A172 (cell line): ENCODE results near the gene HNF1A. TPM values are rescaled to one million over a fixed set of nuclear protein-coding genes. Genes with fewer than 3 reads are reported as not detected.
A peak's percentile ranks its signal among the peaks of the same experiment; 100 is the strongest.

Source experiments
- DNase-seq: peaks from one replicate; pipeline ENCODE4 v3.0.0-alpha.2; 2015; ENCODE audit warnings: low spot score
- total RNA-seq: library from RNA; depleted of rRNA; stranded (reverse); fragments of >200 nt; shearing (Covaris generic); gene quantifications from 2 replicates; pipeline ENCODE4 v1.2.3, GENCODE V29; 2014

Gene HNF1A
- total RNA-seq, 1 experiment from 2014 or later = not detected

- no peak for DNase-seq
Observed at GRCh38 chr12:120988658-120989057, 10.3 kb downstream of the HNF1A start.

- DNase-seq = no peak
Observed at GRCh38 chr12:120989687-120990086, 11.3 kb downstream of the HNF1A start.

GRCh38 chr12:120990487-120991055, 12.2 kb downstream of the HNF1A start:
- no peak for DNase-seq

GRCh38 chr12:120991965-120992364, 13.6 kb downstream of the HNF1A start:
- no peak for DNase-seq

- DNase-seq = no peak
Observed at GRCh38 chr12:120992989-120993388, 14.6 kb downstream of the HNF1A start.

- no peak for DNase-seq
Observed at GRCh38 chr12:120993496-120993895, 15.2 kb downstream of the HNF1A start.

- no peak for DNase-seq
Observed at GRCh38 chr12:120994059-120994458, 15.7 kb downstream of the HNF1A start.

- peak; percentile 2 for DNase-seq
Observed at GRCh38 chr12:120994589-120995337, 16.4 kb downstream of the HNF1A start.

- DNase-seq = no peak
Observed at GRCh38 chr12:120996133-120996746, 17.9 kb downstream of the HNF1A start.

GRCh38 chr12:120997448-120997847, 19.1 kb downstream of the HNF1A start:
- DNase-seq = no peak

- DNase-seq = no peak
Observed at GRCh38 chr12:120998435-120998834, 20.1 kb downstream of the HNF1A start.

- DNase-seq = no peak
Observed at GRCh38 chr12:120999191-121000120, 21.1 kb downstream of the HNF1A start.

GRCh38 chr12:121000530-121000929, 22.2 kb downstream of the HNF1A start:
- no peak for DNase-seq

- no peak for DNase-seq
Observed at GRCh38 chr12:121001060-121001459, 22.7 kb downstream of the HNF1A start.

- DNase-seq = no peak
Observed at GRCh38 chr12:121001841-121002483, 23.6 kb downstream of the HNF1A start.

- no peak for DNase-seq
Observed at GRCh38 chr12:121003650-121004049, 25.3 kb downstream of the HNF1A start.

- no peak for DNase-seq
Observed at GRCh38 chr12:121004253-121004815, 26.0 kb downstream of the HNF1A start.

- peak; percentile 44 for DNase-seq
Observed at GRCh38 chr12:121005346-121005815, 27.0 kb downstream of the HNF1A start.

- no peak for DNase-seq
Observed at GRCh38 chr12:121008347-121009098, 30.2 kb downstream of the HNF1A start.

GRCh38 chr12:121009741-121010140, 31.4 kb downstream of the HNF1A start:
- DNase-seq = peak; percentile 49
